ENCODE measurements around the gene LRRC2. TPM values are rescaled to one million over a fixed set of nuclear protein-coding genes. Genes with fewer than 3 reads are reported as not detected.
"Not testable (repeated sequence)": the region's sequence is repeated elsewhere in the genome, so short reads cannot be mapped to it uniquely, and the experiment has no call there.

LRRC2 gene
- total RNA-seq, 1 donor from 2014 or later, result not detected

DNA sequence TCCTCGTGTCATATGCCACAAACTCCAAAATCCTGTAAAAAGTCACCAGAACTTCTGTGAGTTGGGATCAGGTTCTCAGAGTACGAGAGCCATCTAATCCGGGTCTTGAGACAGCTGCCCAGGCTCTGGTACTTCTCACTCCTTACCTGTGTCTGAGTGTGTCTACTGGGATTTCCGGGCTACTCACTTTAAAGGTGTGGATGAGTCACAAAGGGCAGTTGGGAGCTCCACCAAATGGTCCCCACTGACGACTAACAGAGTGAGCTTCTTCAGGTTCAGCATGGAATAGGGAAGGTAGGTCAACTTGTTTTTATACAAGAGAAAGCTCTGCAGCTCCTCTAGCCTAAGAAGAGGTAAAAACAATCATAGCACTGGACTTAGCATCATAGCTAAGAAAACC is 38.9 kb downstream of the LRRC2 start:
- H3K36me3 Mint-ChIP-seq, result no peaks in the 10 kb centered on the region
- no peaks in the 10 kb centered on the region for H4K20me1 ChIP-seq (ENCODE audit: low read depth)
- no peak overlapping the region for H3K4me3 ChIP-seq
- no peak overlapping the region for H2AFZ ChIP-seq (replicated peaks)
- no peak overlapping the region for H3K27ac Mint-ChIP-seq
- H3K4me3 Mint-ChIP-seq, result no peak overlapping the region
- no peak overlapping the region for H3K27ac ChIP-seq
- H3K27me3 ChIP-seq, result no peaks in the 10 kb centered on the region
- H3K4me1 Mint-ChIP-seq, result no peaks in the 10 kb centered on the region
- no peaks in the 10 kb centered on the region for H3K36me3 ChIP-seq
- H3K79me2 ChIP-seq (ENCODE audit: low read depth), result no peaks in the 10 kb centered on the region
- TF ChIP-seq EZH2 (IDR thresholded peaks at IDR 0.05) (no peak), CTCF (IDR thresholded peaks at IDR 0.05) (no peak), EZH2phosphoT487 (IDR thresholded peaks at IDR 0.05) (no peak)
- no peak overlapping the region for H3K4me2 ChIP-seq
- H3K27me3 Mint-ChIP-seq (ENCODE audit: insufficient read depth, low read depth), result no peaks in the 10 kb centered on the region
- no peak for DNase-seq (ENCODE audit: low spot score)
- no peaks in the 10 kb centered on the region for H3F3A ChIP-seq (ENCODE audit: low read depth)
- H3K4me1 ChIP-seq, result no peaks in the 10 kb centered on the region
- no peaks in the 10 kb centered on the region for H3K9me3 ChIP-seq (ENCODE audit: low read depth)
- H3K9me3 Mint-ChIP-seq, result no peaks in the 10 kb centered on the region
- no peak overlapping the region for H3K9ac ChIP-seq

DNA sequence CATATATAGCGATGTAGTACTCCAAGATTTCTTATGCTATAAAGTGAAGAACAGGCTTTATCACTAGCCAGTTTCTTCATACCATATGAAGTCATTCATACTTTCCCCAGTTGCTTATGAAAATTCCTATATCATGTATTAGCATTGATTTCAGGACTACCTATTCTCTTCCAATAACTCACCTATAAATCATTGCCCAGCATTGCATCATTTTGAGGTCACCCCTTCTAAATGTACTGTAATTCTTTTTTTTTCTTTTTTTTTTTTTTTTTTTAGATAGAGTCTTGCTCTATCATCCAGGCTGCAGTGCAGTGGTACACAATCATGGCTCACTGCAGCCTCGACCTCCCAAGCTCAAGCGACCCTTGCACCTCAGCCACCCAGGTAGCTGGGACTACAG is 41.3 kb downstream of the LRRC2 start:
- Mint-ChIP-seq H3K4me3 (no peak overlapping the region), H3K4me1 (no peaks in the 10 kb centered on the region), H3K9me3 (no peaks in the 10 kb centered on the region), H3K27me3 (ENCODE audit: insufficient read depth, low read depth) (no peaks in the 10 kb centered on the region), H3K27ac (no peak overlapping the region), H3K36me3 (no peaks in the 10 kb centered on the region)
- no peak for DNase-seq (ENCODE audit: low spot score)
- no peak overlapping the region for H2AFZ ChIP-seq (replicated peaks)
- no peak overlapping the region for H3K4me2 ChIP-seq
- TF ChIP-seq EZH2 (IDR thresholded peaks at IDR 0.05), result no peak
- no peak for TF ChIP-seq EZH2phosphoT487 (IDR thresholded peaks at IDR 0.05)
- TF ChIP-seq CTCF (IDR thresholded peaks at IDR 0.05), result no peak
- H3K27me3 ChIP-seq, result no peaks in the 10 kb centered on the region
- no peaks in the 10 kb centered on the region for H3K36me3 ChIP-seq
- no peaks in the 10 kb centered on the region for H3K4me1 ChIP-seq
- H3K27ac ChIP-seq, result no peak overlapping the region
- H4K20me1 ChIP-seq (ENCODE audit: low read depth), result no peaks in the 10 kb centered on the region
- no peak overlapping the region for H3K9ac ChIP-seq
- H3K9me3 ChIP-seq (ENCODE audit: low read depth), result no peaks in the 10 kb centered on the region
- no peak overlapping the region for H3K4me3 ChIP-seq
- H3F3A ChIP-seq (ENCODE audit: low read depth), result no peaks in the 10 kb centered on the region
- H3K79me2 ChIP-seq (ENCODE audit: low read depth), result no peaks in the 10 kb centered on the region

DNA sequence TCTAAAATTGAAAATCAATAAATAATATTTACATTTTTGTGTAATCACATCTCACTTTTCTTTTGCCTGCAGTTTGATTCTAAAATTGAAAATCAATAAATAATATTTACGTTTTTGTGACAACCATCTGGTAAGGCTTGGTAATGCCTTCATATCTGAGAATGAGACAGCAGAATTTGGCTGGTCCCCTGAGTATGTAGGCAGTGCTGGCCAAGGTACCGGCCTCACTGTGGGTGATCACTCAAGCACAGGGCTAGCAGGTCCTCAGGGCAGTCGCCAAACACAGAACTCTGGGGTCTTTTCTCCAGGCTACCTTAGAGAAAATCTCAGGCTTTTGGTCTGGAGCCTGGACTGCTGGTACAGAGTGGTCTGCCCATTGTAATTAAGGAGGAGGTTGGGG is 42.1 kb downstream of the LRRC2 start:
- H3K9me3 Mint-ChIP-seq, result no peaks in the 10 kb centered on the region
- Histone ChIP-seq H3K9me3 (ENCODE audit: low read depth) (no peaks in the 10 kb centered on the region), H3K79me2 (ENCODE audit: low read depth) (no peaks in the 10 kb centered on the region), H3F3A (ENCODE audit: low read depth) (no peaks in the 10 kb centered on the region), H3K36me3 (no peaks in the 10 kb centered on the region), H3K27me3 (no peaks in the 10 kb centered on the region), H2AFZ (replicated peaks) (no peak overlapping the region), H3K9ac (no peak overlapping the region), H3K27ac (no peak overlapping the region), H3K4me2 (no peak overlapping the region), H3K4me1 (no peaks in the 10 kb centered on the region), H3K4me3 (no peak overlapping the region), H4K20me1 (ENCODE audit: low read depth) (no peaks in the 10 kb centered on the region)
- no peak for DNase-seq (ENCODE audit: low spot score)
- no peak overlapping the region for H3K27ac Mint-ChIP-seq
- no peaks in the 10 kb centered on the region for H3K27me3 Mint-ChIP-seq (ENCODE audit: insufficient read depth, low read depth)
- H3K4me3 Mint-ChIP-seq, result no peak overlapping the region
- no peak for TF ChIP-seq EZH2phosphoT487 (IDR thresholded peaks at IDR 0.05)
- no peak for TF ChIP-seq CTCF (IDR thresholded peaks at IDR 0.05)
- TF ChIP-seq EZH2 (IDR thresholded peaks at IDR 0.05), result no peak
- no peaks in the 10 kb centered on the region for H3K36me3 Mint-ChIP-seq
- no peaks in the 10 kb centered on the region for H3K4me1 Mint-ChIP-seq

DNA sequence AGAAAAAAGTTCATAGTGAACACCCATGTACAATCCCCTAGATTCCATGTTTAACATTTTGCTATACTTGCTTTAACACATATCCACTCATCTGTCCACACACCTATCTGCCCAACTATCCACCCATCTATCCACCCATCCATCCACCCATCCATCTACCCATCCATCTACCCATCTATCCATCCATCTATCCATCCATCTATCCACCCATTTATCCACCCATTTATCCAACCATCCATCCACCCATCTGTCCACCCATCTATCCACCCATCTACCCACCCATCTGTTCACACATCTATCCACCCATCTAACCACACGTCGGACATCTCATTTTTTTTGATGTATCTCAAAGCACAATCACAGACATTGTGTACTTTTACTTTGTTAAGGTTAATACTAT is 42.5 kb downstream of the LRRC2 start:
- no peaks in the 10 kb centered on the region for H3K36me3 ChIP-seq
- no peaks in the 10 kb centered on the region for H3K4me1 ChIP-seq
- H3F3A ChIP-seq (ENCODE audit: low read depth), result no peaks in the 10 kb centered on the region
- no peaks in the 10 kb centered on the region for H4K20me1 ChIP-seq (ENCODE audit: low read depth)
- no peaks in the 10 kb centered on the region for H3K27me3 Mint-ChIP-seq (ENCODE audit: insufficient read depth, low read depth)
- TF ChIP-seq EZH2 (IDR thresholded peaks at IDR 0.05) (no peak), CTCF (IDR thresholded peaks at IDR 0.05) (no peak), EZH2phosphoT487 (IDR thresholded peaks at IDR 0.05) (no peak)
- H3K27me3 ChIP-seq, result no peaks in the 10 kb centered on the region
- no peaks in the 10 kb centered on the region for H3K4me1 Mint-ChIP-seq
- no peak overlapping the region for H3K4me3 Mint-ChIP-seq
- no peak overlapping the region for H3K4me3 ChIP-seq
- H3K27ac Mint-ChIP-seq, result no peak overlapping the region
- H3K79me2 ChIP-seq (ENCODE audit: low read depth), result no peaks in the 10 kb centered on the region
- H3K9me3 Mint-ChIP-seq, result no peaks in the 10 kb centered on the region
- no peak overlapping the region for H3K4me2 ChIP-seq
- H3K36me3 Mint-ChIP-seq, result no peaks in the 10 kb centered on the region
- no peak for DNase-seq (ENCODE audit: low spot score)
- H3K9me3 ChIP-seq (ENCODE audit: low read depth), result no peaks in the 10 kb centered on the region
- H3K27ac ChIP-seq, result no peak overlapping the region
- no peak overlapping the region for H2AFZ ChIP-seq (replicated peaks)
- no peak overlapping the region for H3K9ac ChIP-seq

GRCh38 chr3:46522201-46522600 is 43.9 kb downstream of the LRRC2 start:
- not testable (repeated sequence) for H3K27me3 ChIP-seq; H3K4me2 ChIP-seq; H3K27me3 Mint-ChIP-seq (ENCODE audit: insufficient read depth, low read depth); H3K4me3 Mint-ChIP-seq; DNase-seq (ENCODE audit: low spot score); H3K9me3 Mint-ChIP-seq; H3K36me3 Mint-ChIP-seq; H3K36me3 ChIP-seq; H3K27ac Mint-ChIP-seq; H2AFZ ChIP-seq (replicated peaks); H4K20me1 ChIP-seq (ENCODE audit: low read depth); H3K79me2 ChIP-seq (ENCODE audit: low read depth); H3F3A ChIP-seq (ENCODE audit: low read depth); H3K9me3 ChIP-seq (ENCODE audit: low read depth); H3K4me1 ChIP-seq; H3K4me3 ChIP-seq; H3K9ac ChIP-seq; H3K27ac ChIP-seq; H3K4me1 Mint-ChIP-seq
